Liver (tissue), 3 donors: Measurements from ENCODE around the gene NKX6-1.

Experiments used
- EGR1 ChIP-seq, 2 donors: IDR thresholded peaks; 2 replicates each; pipeline ENCODE4 v1.6.1; 2016 to 2018; ENCODE audit warnings: antibody characterized with exemption in 2 of 2, low read depth in 2 of 2
- FOXA1 ChIP-seq: IDR thresholded peaks from 2 replicates; pipeline ENCODE4 v1.6.1; 2016; ENCODE audit warnings: antibody characterized with exemption
- GABPA ChIP-seq, 2 donors: IDR thresholded peaks in 1 of 2; conservative IDR thresholded peaks in 1 of 2; 2 replicates each; pipeline ENCODE4 v1.6.1; 2016; ENCODE audit warnings: antibody characterized with exemption in 2 of 2, mild to moderate bottlenecking in 1 of 2, moderate library complexity in 1 of 2
- HNF4G ChIP-seq: IDR thresholded peaks from 2 replicates; pipeline ENCODE4 v1.6.1; 2016; ENCODE audit warnings: antibody characterized with exemption
- JUND ChIP-seq, 2 donors: IDR thresholded peaks; 2 replicates each; pipeline ENCODE4 v1.6.1; 2016; ENCODE audit warnings: antibody characterized with exemption in 2 of 2
- NR2F2 ChIP-seq: IDR thresholded peaks from 2 replicates; pipeline ENCODE4 v1.6.1; 2016; ENCODE audit warnings: antibody characterized with exemption
- SP1 ChIP-seq: IDR thresholded peaks from 2 replicates; pipeline ENCODE4 v1.6.1; 2018; ENCODE audit warnings: antibody characterized with exemption, mild to moderate bottlenecking
- TAF1 ChIP-seq: conservative IDR thresholded peaks from 2 replicates; pipeline ENCODE4 v1.6.1; 2016; ENCODE audit warnings: antibody characterized with exemption, mild to moderate bottlenecking
- TF ChIP-seq, protein P1 (sequence below): IDR thresholded peaks from 2 replicates; pipeline ENCODE4 v1.6.1; 2016; ENCODE audit warnings: antibody characterized with exemption
- TF ChIP-seq, protein P2 (sequence below): fragments of 150-350 bp; IDR thresholded peaks from 2 replicates; pipeline ENCODE4 v1.5.1; 2017; ENCODE audit warnings: improper control_type of control experiment, low read depth, low read length; ENCODE audit not compliant: missing input control
- TF ChIP-seq, protein P3 (sequence below): IDR thresholded peaks from 2 replicates; pipeline ENCODE4 v1.6.1; 2016; ENCODE audit warnings: antibody characterized with exemption
- TF ChIP-seq, protein P4 (sequence below): IDR thresholded peaks from 2 replicates; pipeline ENCODE4 v1.6.1; 2016; ENCODE audit warnings: antibody characterized with exemption
- TF ChIP-seq, protein P5 (sequence below): IDR thresholded peaks from 2 replicates; pipeline ENCODE4 v1.6.1; 2016; ENCODE audit warnings: antibody characterized with exemption, mild to moderate bottlenecking
- donor health status: healthy.
- donor health status: healthy.

DNA sequence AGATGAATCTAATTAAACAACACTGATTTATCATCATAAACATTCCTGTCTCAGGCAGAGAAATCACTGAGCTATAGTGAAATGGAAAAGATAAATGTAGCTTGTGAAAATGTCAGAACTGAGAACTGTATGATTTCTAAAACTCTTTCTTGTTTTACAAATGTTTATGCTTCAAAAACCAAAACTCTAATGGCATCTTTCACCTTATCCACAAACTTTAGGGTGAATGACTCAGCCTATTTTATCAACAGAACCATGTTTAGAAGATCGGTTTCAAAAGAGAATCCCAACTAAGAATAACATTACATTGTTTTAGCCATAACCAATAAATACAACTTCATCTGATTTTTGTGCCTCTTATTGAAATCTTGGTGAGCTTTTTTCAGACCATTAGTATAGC lies 21.4 kb downstream of the NKX6-1 start:
- TF ChIP-seq, protein P1, sequence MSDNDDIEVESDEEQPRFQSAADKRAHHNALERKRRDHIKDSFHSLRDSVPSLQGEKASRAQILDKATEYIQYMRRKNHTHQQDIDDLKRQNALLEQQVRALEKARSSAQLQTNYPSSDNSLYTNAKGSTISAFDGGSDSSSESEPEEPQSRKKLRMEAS: no peak
- TF ChIP-seq GABPA (IDR thresholded peaks at IDR 0.05 in 1 of 2, conservative IDR thresholded peaks at IDR 0.05 in 1 of 2): no peak
- TF ChIP-seq, protein P2, sequence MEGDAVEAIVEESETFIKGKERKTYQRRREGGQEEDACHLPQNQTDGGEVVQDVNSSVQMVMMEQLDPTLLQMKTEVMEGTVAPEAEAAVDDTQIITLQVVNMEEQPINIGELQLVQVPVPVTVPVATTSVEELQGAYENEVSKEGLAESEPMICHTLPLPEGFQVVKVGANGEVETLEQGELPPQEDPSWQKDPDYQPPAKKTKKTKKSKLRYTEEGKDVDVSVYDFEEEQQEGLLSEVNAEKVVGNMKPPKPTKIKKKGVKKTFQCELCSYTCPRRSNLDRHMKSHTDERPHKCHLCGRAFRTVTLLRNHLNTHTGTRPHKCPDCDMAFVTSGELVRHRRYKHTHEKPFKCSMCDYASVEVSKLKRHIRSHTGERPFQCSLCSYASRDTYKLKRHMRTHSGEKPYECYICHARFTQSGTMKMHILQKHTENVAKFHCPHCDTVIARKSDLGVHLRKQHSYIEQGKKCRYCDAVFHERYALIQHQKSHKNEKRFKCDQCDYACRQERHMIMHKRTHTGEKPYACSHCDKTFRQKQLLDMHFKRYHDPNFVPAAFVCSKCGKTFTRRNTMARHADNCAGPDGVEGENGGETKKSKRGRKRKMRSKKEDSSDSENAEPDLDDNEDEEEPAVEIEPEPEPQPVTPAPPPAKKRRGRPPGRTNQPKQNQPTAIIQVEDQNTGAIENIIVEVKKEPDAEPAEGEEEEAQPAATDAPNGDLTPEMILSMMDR: no peak
- TF ChIP-seq, protein P3, sequence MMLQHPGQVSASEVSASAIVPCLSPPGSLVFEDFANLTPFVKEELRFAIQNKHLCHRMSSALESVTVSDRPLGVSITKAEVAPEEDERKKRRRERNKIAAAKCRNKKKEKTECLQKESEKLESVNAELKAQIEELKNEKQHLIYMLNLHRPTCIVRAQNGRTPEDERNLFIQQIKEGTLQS: no peak
- no peak for TF ChIP-seq FOXA1
- TF ChIP-seq JUND (IDR thresholded peaks at IDR 0.05): no peak
- TF ChIP-seq, protein P4, sequence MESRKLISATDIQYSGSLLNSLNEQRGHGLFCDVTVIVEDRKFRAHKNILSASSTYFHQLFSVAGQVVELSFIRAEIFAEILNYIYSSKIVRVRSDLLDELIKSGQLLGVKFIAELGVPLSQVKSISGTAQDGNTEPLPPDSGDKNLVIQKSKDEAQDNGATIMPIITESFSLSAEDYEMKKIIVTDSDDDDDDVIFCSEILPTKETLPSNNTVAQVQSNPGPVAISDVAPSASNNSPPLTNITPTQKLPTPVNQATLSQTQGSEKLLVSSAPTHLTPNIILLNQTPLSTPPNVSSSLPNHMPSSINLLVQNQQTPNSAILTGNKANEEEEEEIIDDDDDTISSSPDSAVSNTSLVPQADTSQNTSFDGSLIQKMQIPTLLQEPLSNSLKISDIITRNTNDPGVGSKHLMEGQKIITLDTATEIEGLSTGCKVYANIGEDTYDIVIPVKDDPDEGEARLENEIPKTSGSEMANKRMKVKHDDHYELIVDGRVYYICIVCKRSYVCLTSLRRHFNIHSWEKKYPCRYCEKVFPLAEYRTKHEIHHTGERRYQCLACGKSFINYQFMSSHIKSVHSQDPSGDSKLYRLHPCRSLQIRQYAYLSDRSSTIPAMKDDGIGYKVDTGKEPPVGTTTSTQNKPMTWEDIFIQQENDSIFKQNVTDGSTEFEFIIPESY: no peak
- TF ChIP-seq EGR1 (IDR thresholded peaks at IDR 0.05; ENCODE audit: low read depth in 2 of 2): no peak
- TF ChIP-seq NR2F2: no peak
- TF ChIP-seq, protein P5, sequence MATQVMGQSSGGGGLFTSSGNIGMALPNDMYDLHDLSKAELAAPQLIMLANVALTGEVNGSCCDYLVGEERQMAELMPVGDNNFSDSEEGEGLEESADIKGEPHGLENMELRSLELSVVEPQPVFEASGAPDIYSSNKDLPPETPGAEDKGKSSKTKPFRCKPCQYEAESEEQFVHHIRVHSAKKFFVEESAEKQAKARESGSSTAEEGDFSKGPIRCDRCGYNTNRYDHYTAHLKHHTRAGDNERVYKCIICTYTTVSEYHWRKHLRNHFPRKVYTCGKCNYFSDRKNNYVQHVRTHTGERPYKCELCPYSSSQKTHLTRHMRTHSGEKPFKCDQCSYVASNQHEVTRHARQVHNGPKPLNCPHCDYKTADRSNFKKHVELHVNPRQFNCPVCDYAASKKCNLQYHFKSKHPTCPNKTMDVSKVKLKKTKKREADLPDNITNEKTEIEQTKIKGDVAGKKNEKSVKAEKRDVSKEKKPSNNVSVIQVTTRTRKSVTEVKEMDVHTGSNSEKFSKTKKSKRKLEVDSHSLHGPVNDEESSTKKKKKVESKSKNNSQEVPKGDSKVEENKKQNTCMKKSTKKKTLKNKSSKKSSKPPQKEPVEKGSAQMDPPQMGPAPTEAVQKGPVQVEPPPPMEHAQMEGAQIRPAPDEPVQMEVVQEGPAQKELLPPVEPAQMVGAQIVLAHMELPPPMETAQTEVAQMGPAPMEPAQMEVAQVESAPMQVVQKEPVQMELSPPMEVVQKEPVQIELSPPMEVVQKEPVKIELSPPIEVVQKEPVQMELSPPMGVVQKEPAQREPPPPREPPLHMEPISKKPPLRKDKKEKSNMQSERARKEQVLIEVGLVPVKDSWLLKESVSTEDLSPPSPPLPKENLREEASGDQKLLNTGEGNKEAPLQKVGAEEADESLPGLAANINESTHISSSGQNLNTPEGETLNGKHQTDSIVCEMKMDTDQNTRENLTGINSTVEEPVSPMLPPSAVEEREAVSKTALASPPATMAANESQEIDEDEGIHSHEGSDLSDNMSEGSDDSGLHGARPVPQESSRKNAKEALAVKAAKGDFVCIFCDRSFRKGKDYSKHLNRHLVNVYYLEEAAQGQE: no peak
- no peak for TF ChIP-seq HNF4G
- no peak for TF ChIP-seq TAF1
- no peak for TF ChIP-seq SP1
